Chondrocyte (in vitro differentiated cells): ENCODE measurements around the gene TM4SF20. TPM values are rescaled to one million over a fixed set of nuclear protein-coding genes. Genes with fewer than 3 reads are reported as not detected.
"Not testable (repeated sequence)": the region's sequence is repeated elsewhere in the genome, so short reads cannot be mapped to it uniquely, and the experiment has no call there.

Experiments used
- DNase-seq: peaks from one replicate; pipeline ENCODE4 v3.0.0; 2021; ENCODE audit warnings: mixed read lengths, low spot score
- H3K27ac Mint-ChIP-seq: one replicate; pipeline ENCODE4 v1.8.0; 2021; ENCODE audit warnings: mild to moderate bottlenecking, moderate library complexity, mixed read lengths; ENCODE audit not compliant: unreplicated experiment
- H3K27me3 Mint-ChIP-seq: 2 replicates; pipeline ENCODE4 v1.8.0; 2021; ENCODE audit warnings: low read depth, mixed read lengths
- H3K36me3 Mint-ChIP-seq: 2 replicates; pipeline ENCODE4 v1.8.0; 2021; ENCODE audit warnings: low read depth, mixed read lengths
- H3K4me1 Mint-ChIP-seq: 2 replicates; pipeline ENCODE4 v1.8.0; 2021; ENCODE audit warnings: low read depth, mild to moderate bottlenecking, mixed read lengths
- H3K4me3 Mint-ChIP-seq: one replicate; pipeline ENCODE4 v1.8.0; 2021; ENCODE audit warnings: mild to moderate bottlenecking, moderate library complexity, mixed read lengths; ENCODE audit not compliant: unreplicated experiment
- H3K9me3 Mint-ChIP-seq: 2 replicates; pipeline ENCODE4 v1.8.0; 2021; ENCODE audit warnings: low read depth, mixed read lengths
- total RNA-seq: library from RNA; stranded (reverse); gene quantifications from 3 replicates; pipeline ENCODE4 v1.2.1, GENCODE V29; 2021
- TF ChIP-seq, protein P1 (sequence below): fragments of 200-600 bp; sonication (generic); IDR thresholded peaks from 2 replicates; pipeline ENCODE4 v1.5.0; 2021; ENCODE audit warnings: antibody characterized with exemption, mild to moderate bottlenecking, moderate library complexity

The TM4SF20 gene
- total RNA-seq, 1 donor from 2014 or later, result not detected

- no peaks in the 10 kb centered on the region for H3K36me3 Mint-ChIP-seq
- peak overlapping the region; percentile 91 for H3K27ac Mint-ChIP-seq
- peaks cover 2% of the 10 kb centered on the region for H3K9me3 Mint-ChIP-seq
- no peaks in the 10 kb centered on the region for H3K27me3 Mint-ChIP-seq
- peaks cover 46% of the 10 kb centered on the region for H3K4me1 Mint-ChIP-seq
- no peak overlapping the region for H3K4me3 Mint-ChIP-seq
- TF ChIP-seq, protein P1, sequence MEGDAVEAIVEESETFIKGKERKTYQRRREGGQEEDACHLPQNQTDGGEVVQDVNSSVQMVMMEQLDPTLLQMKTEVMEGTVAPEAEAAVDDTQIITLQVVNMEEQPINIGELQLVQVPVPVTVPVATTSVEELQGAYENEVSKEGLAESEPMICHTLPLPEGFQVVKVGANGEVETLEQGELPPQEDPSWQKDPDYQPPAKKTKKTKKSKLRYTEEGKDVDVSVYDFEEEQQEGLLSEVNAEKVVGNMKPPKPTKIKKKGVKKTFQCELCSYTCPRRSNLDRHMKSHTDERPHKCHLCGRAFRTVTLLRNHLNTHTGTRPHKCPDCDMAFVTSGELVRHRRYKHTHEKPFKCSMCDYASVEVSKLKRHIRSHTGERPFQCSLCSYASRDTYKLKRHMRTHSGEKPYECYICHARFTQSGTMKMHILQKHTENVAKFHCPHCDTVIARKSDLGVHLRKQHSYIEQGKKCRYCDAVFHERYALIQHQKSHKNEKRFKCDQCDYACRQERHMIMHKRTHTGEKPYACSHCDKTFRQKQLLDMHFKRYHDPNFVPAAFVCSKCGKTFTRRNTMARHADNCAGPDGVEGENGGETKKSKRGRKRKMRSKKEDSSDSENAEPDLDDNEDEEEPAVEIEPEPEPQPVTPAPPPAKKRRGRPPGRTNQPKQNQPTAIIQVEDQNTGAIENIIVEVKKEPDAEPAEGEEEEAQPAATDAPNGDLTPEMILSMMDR, result no peak
- DNase-seq, result no peak
Measured at GRCh38 chr2:227366769-227367426, 12.2 kb downstream of the TM4SF20 start.

- DNase-seq, result no peak
- Mint-ChIP-seq H3K9me3 (peaks cover 2% of the 10 kb centered on the region), H3K27ac (no peak overlapping the region), H3K4me3 (no peak overlapping the region), H3K4me1 (peaks cover 36% of the 10 kb centered on the region), H3K36me3 (peaks cover under 1% of the 10 kb centered on the region), H3K27me3 (no peaks in the 10 kb centered on the region)
- TF ChIP-seq, protein P1, result no peak
Measured at GRCh38 chr2:227365833-227366232, 13.3 kb downstream of the TM4SF20 start.

GRCh38 chr2:227364585-227365263 lies 14.4 kb downstream of the TM4SF20 start:
- not testable (repeated sequence) for H3K36me3 Mint-ChIP-seq, H3K27ac Mint-ChIP-seq, H3K9me3 Mint-ChIP-seq

DNA sequence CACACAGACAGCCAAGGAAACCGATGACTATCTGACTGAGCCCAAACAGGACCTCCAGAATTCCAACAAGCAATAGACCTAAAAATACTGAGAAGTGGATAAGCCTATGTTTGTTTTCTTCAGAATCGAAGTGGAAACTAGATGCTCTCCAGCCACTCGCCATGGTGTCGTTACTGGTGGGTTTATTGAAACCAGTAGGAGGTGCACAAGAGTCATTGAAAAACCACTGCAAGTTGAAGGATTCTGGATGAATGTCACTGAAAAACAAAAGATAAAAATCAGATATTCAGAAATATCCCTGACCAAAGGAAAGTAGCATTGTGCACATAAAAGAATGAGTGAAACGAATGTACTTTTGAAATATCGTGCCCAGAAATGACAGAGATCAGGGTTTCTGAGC lies 15.3 kb downstream of the TM4SF20 start:
- no peak overlapping the region for H3K27ac Mint-ChIP-seq
- DNase-seq, result no peak
- H3K4me3 Mint-ChIP-seq, result no peak overlapping the region
- H3K9me3 Mint-ChIP-seq, result peaks cover 2% of the 10 kb centered on the region
- peaks cover 32% of the 10 kb centered on the region for H3K4me1 Mint-ChIP-seq
- TF ChIP-seq, protein P1, result peak; percentile 35
- H3K27me3 Mint-ChIP-seq, result no peaks in the 10 kb centered on the region
- H3K36me3 Mint-ChIP-seq, result peaks cover 16% of the 10 kb centered on the region

More at GRCh38 chr2:227364585-227365263, 14.4 kb downstream of the TM4SF20 start:
- peaks cover 34% of the 10 kb centered on the region for H3K4me1 Mint-ChIP-seq
- H3K4me3 Mint-ChIP-seq, H3K27me3 Mint-ChIP-seq, DNase-seq: not testable (repeated sequence)

DNA sequence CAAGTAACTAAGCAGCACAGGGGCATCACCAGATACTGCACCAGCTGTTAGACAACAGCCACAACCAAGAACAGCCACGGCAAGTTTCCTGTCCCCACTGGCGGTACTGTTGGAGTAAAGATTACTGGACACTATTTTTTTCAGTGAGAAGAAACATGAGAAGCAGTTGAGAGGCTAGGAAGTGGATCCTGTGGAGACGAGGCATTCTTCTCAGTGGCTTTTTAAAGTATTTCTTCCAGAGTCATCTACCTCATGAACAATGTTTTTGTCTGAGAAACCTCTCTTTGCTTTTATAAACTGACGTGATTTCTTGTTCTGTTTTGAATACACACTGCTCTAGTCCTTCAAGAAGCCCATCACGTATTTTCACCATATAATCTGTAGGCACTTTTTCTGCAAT lies 18.8 kb downstream of the TM4SF20 start:
- Mint-ChIP-seq H3K27ac (no peak overlapping the region), H3K9me3 (no peaks in the 10 kb centered on the region), H3K4me3 (no peak overlapping the region), H3K36me3 (peaks cover 31% of the 10 kb centered on the region), H3K27me3 (no peaks in the 10 kb centered on the region), H3K4me1 (peaks cover 12% of the 10 kb centered on the region)
- DNase-seq, result no peak
- TF ChIP-seq, protein P1, result no peak
